Panc1 (cell line): ENCODE measurements around the gene NKD1. TPM values are rescaled to one million over a fixed set of nuclear protein-coding genes. Genes with fewer than 3 reads are reported as not detected.

Experiments used
- ATAC-seq: fragments of 200-7000 bp; cut with Tn5 transposase; 2 replicates; pipeline ENCODE4 v1.9.1; 2020; ENCODE audit warnings: mild to moderate bottlenecking, moderate library complexity
- BruUV-seq: library from RNA; stranded (reverse); fragments of 400-500 nt; replicated peaks from 2 replicates; lab custom pipeline; 2021; lab: Mats Ljungman, UMichigan
- CTCF ChIA-PET: fragments of 300-600 bp; sonication (Branson Sonifier 250); formaldehyde crosslinking; loops from one replicate; lab custom pipeline; 2022; ENCODE audit warnings: antibody characterized with exemption; lab: Charles Lee
- POLR2A ChIA-PET: fragments of 300-600 bp; sonication (Branson Sonifier 250); formaldehyde crosslinking; loops from one replicate; lab custom pipeline; 2022; ENCODE audit warnings: antibody characterized with exemption; lab: Charles Lee
- DNase-seq: peaks from one replicate; pipeline ENCODE4 v3.0.0-alpha.2; 2010; ENCODE audit warnings: low read depth, low spot score
- H3K27ac ChIP-seq: 2 replicates; pipeline ENCODE4 v1.5.1; 2011; ENCODE audit warnings: mild to moderate bottlenecking, low read length, inconsistent platforms
- H3K27me3 ChIP-seq: fragments of 200-500 bp; sonication (Bioruptor generic); 2 replicates; pipeline ENCODE4 v1.6.0; 2014; ENCODE audit warnings: low read length, inconsistent platforms; ENCODE audit not compliant: control insufficient read depth, insufficient read depth
- H3K36me3 ChIP-seq: fragments of 200-500 bp; sonication (Bioruptor generic); 2 replicates; pipeline ENCODE4 v1.5.1; 2014; ENCODE audit warnings: inconsistent platforms, mild to moderate bottlenecking, low read length, moderate library complexity; ENCODE audit not compliant: control insufficient read depth, insufficient read depth
- H3K4me1 ChIP-seq: 2 replicates; pipeline ENCODE4 v1.5.1; 2011; ENCODE audit warnings: inconsistent platforms, mild to moderate bottlenecking, low read length, moderate library complexity; ENCODE audit not compliant: control insufficient read depth, insufficient read depth
- H3K4me3 ChIP-seq, 2 experiments: 2 replicates each; pipeline ENCODE4 v1.5.1; 2011 to 2012; ENCODE audit warnings: low read depth in 2 of 2, low read length in 2 of 2, mild to moderate bottlenecking in 2 of 2, inconsistent platforms in 1 of 2, moderate library complexity in 1 of 2
- H3K9me3 ChIP-seq: fragments of 200-500 bp; sonication (Bioruptor generic); 2 replicates; pipeline ENCODE4 v1.5.1; 2014; ENCODE audit warnings: low read depth, mild to moderate bottlenecking, inconsistent platforms, low read length, moderate library complexity; ENCODE audit not compliant: control insufficient read depth, insufficient read depth
- POLR2AphosphoS5 ChIP-seq: IDR thresholded peaks from 2 replicates; pipeline ENCODE4 v1.6.1; 2012; ENCODE audit warnings: mild to moderate bottlenecking, low read depth, low read length, moderate library complexity
- SIN3A ChIP-seq: IDR thresholded peaks from 2 replicates; pipeline ENCODE4 v1.6.1; 2012; ENCODE audit warnings: low read depth, mild to moderate bottlenecking, low read length, moderate library complexity, borderline replicate concordance; ENCODE audit not compliant: insufficient read depth
- TCF7L2 ChIP-seq: IDR thresholded peaks from 2 replicates; pipeline ENCODE4 v1.6.1; 2011; ENCODE audit warnings: mild to moderate bottlenecking, low read depth, low read length, inconsistent platforms
- in situ Hi-C: cut with HindIII; loops from 2 replicates; pipeline ENCODE4 v1.10.0; 2016; ENCODE audit warnings: low sequenced_read_pairs, low pct_unique_long_range_greater_than_20kb
- intact Hi-C: fragments of 100-400 bp; cut with micrococcal nuclease; formaldehyde crosslinking; loops from one replicate; pipeline ENCODE4 v1.10.0; 2022; ENCODE audit not compliant: unreplicated experiment
- total RNA-seq: library from RNA; stranded (reverse); gene quantifications from one replicate; pipeline ENCODE4 v1.2.1, GENCODE V29; 2021; ENCODE audit not compliant: unreplicated experiment
- TF ChIP-seq, protein P1 (sequence below): fragments of 450-650 bp; IDR thresholded peaks from 2 replicates; pipeline ENCODE4 v1.5.1; 2017; ENCODE audit warnings: mild to moderate bottlenecking
- TF ChIP-seq, protein P2 (sequence below), 2 experiments: IDR thresholded peaks; 2 replicates each; pipeline ENCODE4 v1.6.1; 2011 to 2012; ENCODE audit warnings: low read depth in 2 of 2, control low read depth in 1 of 2, low read length in 1 of 2, mild to moderate bottlenecking in 1 of 2, moderate library complexity in 1 of 2; ENCODE audit not compliant: insufficient read depth in 1 of 2

NKD1 gene
- total RNA-seq, 1 experiment from 2014 or later: 0.18 TPM

DNA sequence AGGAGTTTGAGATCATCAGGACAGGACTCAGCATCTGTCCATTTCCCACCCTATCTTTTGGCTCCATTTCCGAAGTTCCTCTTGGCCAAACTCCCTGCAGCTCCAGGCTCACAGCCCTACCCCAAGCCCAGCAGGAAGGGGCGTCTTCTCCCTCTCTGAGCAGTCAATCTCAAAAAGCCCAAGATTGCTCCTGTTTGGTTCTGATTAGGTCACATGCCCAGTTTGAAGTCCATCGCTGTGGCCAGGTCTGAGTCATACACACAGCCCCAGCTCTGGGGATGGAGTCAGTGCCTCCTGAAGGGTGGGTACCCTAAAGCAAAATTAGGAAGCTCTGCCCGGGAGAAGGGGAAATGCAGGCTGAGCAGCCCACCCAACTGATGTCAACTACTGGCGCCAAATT is 109.0 kb downstream of the NKD1 start:
- Histone ChIP-seq H3K4me3 (no peak overlapping the region), H3K27ac (no peak overlapping the region), H3K27me3 (no peaks in the 10 kb centered on the region), H3K36me3 (no peaks in the 10 kb centered on the region), H3K4me1 (no peaks in the 10 kb centered on the region), H3K9me3 (no peaks in the 10 kb centered on the region)
- intact Hi-C loops: no loop called here
- BruUV-seq: no TSS peak
- ChIA-PET CTCF (no interaction called here), POLR2A (no interaction called here)
- no peak for TF ChIP-seq SIN3A
- TF ChIP-seq, protein P1, sequence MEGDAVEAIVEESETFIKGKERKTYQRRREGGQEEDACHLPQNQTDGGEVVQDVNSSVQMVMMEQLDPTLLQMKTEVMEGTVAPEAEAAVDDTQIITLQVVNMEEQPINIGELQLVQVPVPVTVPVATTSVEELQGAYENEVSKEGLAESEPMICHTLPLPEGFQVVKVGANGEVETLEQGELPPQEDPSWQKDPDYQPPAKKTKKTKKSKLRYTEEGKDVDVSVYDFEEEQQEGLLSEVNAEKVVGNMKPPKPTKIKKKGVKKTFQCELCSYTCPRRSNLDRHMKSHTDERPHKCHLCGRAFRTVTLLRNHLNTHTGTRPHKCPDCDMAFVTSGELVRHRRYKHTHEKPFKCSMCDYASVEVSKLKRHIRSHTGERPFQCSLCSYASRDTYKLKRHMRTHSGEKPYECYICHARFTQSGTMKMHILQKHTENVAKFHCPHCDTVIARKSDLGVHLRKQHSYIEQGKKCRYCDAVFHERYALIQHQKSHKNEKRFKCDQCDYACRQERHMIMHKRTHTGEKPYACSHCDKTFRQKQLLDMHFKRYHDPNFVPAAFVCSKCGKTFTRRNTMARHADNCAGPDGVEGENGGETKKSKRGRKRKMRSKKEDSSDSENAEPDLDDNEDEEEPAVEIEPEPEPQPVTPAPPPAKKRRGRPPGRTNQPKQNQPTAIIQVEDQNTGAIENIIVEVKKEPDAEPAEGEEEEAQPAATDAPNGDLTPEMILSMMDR: no peak
- TF ChIP-seq POLR2AphosphoS5: no peak
- no peak for TF ChIP-seq TCF7L2
- TF ChIP-seq, protein P2, sequence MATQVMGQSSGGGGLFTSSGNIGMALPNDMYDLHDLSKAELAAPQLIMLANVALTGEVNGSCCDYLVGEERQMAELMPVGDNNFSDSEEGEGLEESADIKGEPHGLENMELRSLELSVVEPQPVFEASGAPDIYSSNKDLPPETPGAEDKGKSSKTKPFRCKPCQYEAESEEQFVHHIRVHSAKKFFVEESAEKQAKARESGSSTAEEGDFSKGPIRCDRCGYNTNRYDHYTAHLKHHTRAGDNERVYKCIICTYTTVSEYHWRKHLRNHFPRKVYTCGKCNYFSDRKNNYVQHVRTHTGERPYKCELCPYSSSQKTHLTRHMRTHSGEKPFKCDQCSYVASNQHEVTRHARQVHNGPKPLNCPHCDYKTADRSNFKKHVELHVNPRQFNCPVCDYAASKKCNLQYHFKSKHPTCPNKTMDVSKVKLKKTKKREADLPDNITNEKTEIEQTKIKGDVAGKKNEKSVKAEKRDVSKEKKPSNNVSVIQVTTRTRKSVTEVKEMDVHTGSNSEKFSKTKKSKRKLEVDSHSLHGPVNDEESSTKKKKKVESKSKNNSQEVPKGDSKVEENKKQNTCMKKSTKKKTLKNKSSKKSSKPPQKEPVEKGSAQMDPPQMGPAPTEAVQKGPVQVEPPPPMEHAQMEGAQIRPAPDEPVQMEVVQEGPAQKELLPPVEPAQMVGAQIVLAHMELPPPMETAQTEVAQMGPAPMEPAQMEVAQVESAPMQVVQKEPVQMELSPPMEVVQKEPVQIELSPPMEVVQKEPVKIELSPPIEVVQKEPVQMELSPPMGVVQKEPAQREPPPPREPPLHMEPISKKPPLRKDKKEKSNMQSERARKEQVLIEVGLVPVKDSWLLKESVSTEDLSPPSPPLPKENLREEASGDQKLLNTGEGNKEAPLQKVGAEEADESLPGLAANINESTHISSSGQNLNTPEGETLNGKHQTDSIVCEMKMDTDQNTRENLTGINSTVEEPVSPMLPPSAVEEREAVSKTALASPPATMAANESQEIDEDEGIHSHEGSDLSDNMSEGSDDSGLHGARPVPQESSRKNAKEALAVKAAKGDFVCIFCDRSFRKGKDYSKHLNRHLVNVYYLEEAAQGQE (IDR thresholded peaks at IDR 0.05; ENCODE audit: insufficient read depth in 1 of 2, low read depth in 2 of 2, low read length in 1 of 2): no peak
- no peak for ATAC-seq
- no peak for DNase-seq
- in situ Hi-C loops: no loop called here

DNA sequence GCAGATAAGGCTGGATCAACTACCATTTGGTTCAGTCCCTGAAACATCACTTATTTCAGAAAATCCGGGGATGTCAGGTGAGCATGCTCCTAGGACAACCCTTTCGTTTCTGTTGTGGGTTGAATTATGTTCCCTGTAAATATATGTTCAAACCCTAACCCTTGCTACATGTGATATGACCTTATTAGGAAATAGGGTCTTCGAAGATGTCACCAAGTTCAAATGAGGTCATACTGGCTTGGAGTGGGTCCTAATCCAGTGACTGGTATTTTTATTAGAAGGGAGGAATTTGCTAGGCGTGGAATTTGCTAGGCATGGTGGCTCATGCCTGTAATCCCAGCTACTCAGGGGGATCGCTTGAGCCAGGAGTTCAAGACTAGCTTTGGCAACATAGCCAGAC is 111.6 kb downstream of the NKD1 start:
- CTCF ChIA-PET: no interaction called here
- no peak overlapping the region for H3K27ac ChIP-seq
- BruUV-seq: no TSS peak
- TF ChIP-seq, protein P2 (IDR thresholded peaks at IDR 0.05; ENCODE audit: insufficient read depth in 1 of 2, low read depth in 2 of 2, low read length in 1 of 2): no peak
- TF ChIP-seq, protein P1: no peak
- TF ChIP-seq POLR2AphosphoS5 (no peak), SIN3A (no peak), TCF7L2 (no peak)
- POLR2A ChIA-PET: interaction anchor here (0.6 kb wide), 2 partner anchors 15 to 245 kb away, joined by 3 to 12 read pairs; no protein-coding TSS in a partner anchor
- in situ Hi-C loops: no loop called here
- H3K36me3 ChIP-seq: no peaks in the 10 kb centered on the region
- H3K4me3 ChIP-seq: no peak overlapping the region
- ATAC-seq (no peak), DNase-seq (no peak)
- H3K27me3 ChIP-seq: no peaks in the 10 kb centered on the region
- H3K4me1 ChIP-seq: no peaks in the 10 kb centered on the region
- H3K9me3 ChIP-seq: no peaks in the 10 kb centered on the region
- intact Hi-C loops: loop anchor here (5.0 kb wide), 1 partner anchor 288 kb away; no protein-coding TSS in a partner anchor
